ENCODE results near the gene OPN3.

Gene OPN3

GRCh38 chr1:241637604-241638003 lies 2.6 kb downstream of the OPN3 start:
- Mint-ChIP-seq H3K4me3 (peak overlapping the region; percentile 82), H3K9me3 (no peaks in the 10 kb centered on the region), H3K27me3 (no peaks in the 10 kb centered on the region), H3K4me1 (peaks cover 51% of the 10 kb centered on the region), H3K36me3 (peaks cover 13% of the 10 kb centered on the region), H3K27ac (no peak overlapping the region)

- H3K4me3 Mint-ChIP-seq, result peak overlapping the region; percentile 82
- H3K27me3 Mint-ChIP-seq, result no peaks in the 10 kb centered on the region
- H3K27ac Mint-ChIP-seq, result no peak overlapping the region
- peaks cover 13% of the 10 kb centered on the region for H3K36me3 Mint-ChIP-seq
- peaks cover 55% of the 10 kb centered on the region for H3K4me1 Mint-ChIP-seq
- no peaks in the 10 kb centered on the region for H3K9me3 Mint-ChIP-seq
These were observed 3.1 kb downstream of the OPN3 start for GRCh38 chr1:241637046-241637590.

- H3K27ac Mint-ChIP-seq, result no peak overlapping the region
- H3K4me3 Mint-ChIP-seq, result peak overlapping the region; percentile 52
- H3K36me3 Mint-ChIP-seq, result peaks cover 13% of the 10 kb centered on the region
- H3K27me3 Mint-ChIP-seq, result no peaks in the 10 kb centered on the region
- H3K4me1 Mint-ChIP-seq, result peaks cover 62% of the 10 kb centered on the region
- H3K9me3 Mint-ChIP-seq, result no peaks in the 10 kb centered on the region
These were observed 3.9 kb downstream of the OPN3 start for GRCh38 chr1:241636291-241636690.

GRCh38 chr1:241635556-241636152 lies 4.5 kb downstream of the OPN3 start:
- no peak overlapping the region for H3K4me3 Mint-ChIP-seq
- no peak overlapping the region for H3K27ac Mint-ChIP-seq
- peaks cover 13% of the 10 kb centered on the region for H3K36me3 Mint-ChIP-seq

GRCh38 chr1:241632987-241633386 lies 7.2 kb downstream of the OPN3 start:
- Mint-ChIP-seq H3K36me3 (peaks cover 13% of the 10 kb centered on the region), H3K4me3 (no peak overlapping the region), H3K27me3 (no peaks in the 10 kb centered on the region), H3K9me3 (no peaks in the 10 kb centered on the region), H3K27ac (no peak overlapping the region), H3K4me1 (peaks cover 63% of the 10 kb centered on the region)

More at GRCh38 chr1:241635556-241636152, 4.5 kb downstream of the OPN3 start:
- peaks cover 58% of the 10 kb centered on the region for H3K4me1 Mint-ChIP-seq
- H3K27me3 Mint-ChIP-seq, result no peaks in the 10 kb centered on the region
- H3K9me3 Mint-ChIP-seq, result no peaks in the 10 kb centered on the region

GRCh38 chr1:241631674-241632073 lies 8.5 kb downstream of the OPN3 start:
- Mint-ChIP-seq H3K27ac (no peak overlapping the region), H3K4me3 (peak overlapping the region; percentile 53), H3K27me3 (no peaks in the 10 kb centered on the region), H3K36me3 (peaks cover 13% of the 10 kb centered on the region), H3K4me1 (peaks cover 59% of the 10 kb centered on the region), H3K9me3 (no peaks in the 10 kb centered on the region)

GRCh38 chr1:241630899-241631298 lies 9.3 kb downstream of the OPN3 start:
- H3K27me3 Mint-ChIP-seq, result no peaks in the 10 kb centered on the region
- no peak overlapping the region for H3K4me3 Mint-ChIP-seq
- H3K9me3 Mint-ChIP-seq, result no peaks in the 10 kb centered on the region
- no peak overlapping the region for H3K27ac Mint-ChIP-seq
- H3K36me3 Mint-ChIP-seq, result peaks cover 13% of the 10 kb centered on the region
- H3K4me1 Mint-ChIP-seq, result peaks cover 51% of the 10 kb centered on the region

GRCh38 chr1:241630476-241630875 lies 9.7 kb downstream of the OPN3 start:
- Mint-ChIP-seq H3K36me3 (peaks cover 11% of the 10 kb centered on the region), H3K27me3 (no peaks in the 10 kb centered on the region), H3K9me3 (no peaks in the 10 kb centered on the region), H3K27ac (no peak overlapping the region), H3K4me1 (peaks cover 47% of the 10 kb centered on the region), H3K4me3 (no peak overlapping the region)

- H3K27ac Mint-ChIP-seq, result peak overlapping the region; percentile 41
- no peaks in the 10 kb centered on the region for H3K27me3 Mint-ChIP-seq
- H3K9me3 Mint-ChIP-seq, result no peaks in the 10 kb centered on the region
- H3K4me1 Mint-ChIP-seq, result peaks cover 42% of the 10 kb centered on the region
- no peak overlapping the region for H3K4me3 Mint-ChIP-seq
- peaks cover 6% of the 10 kb centered on the region for H3K36me3 Mint-ChIP-seq
These were observed 10.2 kb downstream of the OPN3 start for GRCh38 chr1:241630005-241630404.

- H3K9me3 Mint-ChIP-seq, result no peaks in the 10 kb centered on the region
- no peaks in the 10 kb centered on the region for H3K27me3 Mint-ChIP-seq
- H3K4me1 Mint-ChIP-seq, result peaks cover 39% of the 10 kb centered on the region
- H3K4me3 Mint-ChIP-seq, result peak overlapping the region; percentile 64
- H3K27ac Mint-ChIP-seq, result peak overlapping the region; percentile 95
- H3K36me3 Mint-ChIP-seq, result no peaks in the 10 kb centered on the region
These were observed 12.5 kb downstream of the OPN3 start for GRCh38 chr1:241627453-241628259.

- no peaks in the 10 kb centered on the region for H3K27me3 Mint-ChIP-seq
- no peak overlapping the region for H3K4me3 Mint-ChIP-seq
- no peak overlapping the region for H3K27ac Mint-ChIP-seq
- no peaks in the 10 kb centered on the region for H3K9me3 Mint-ChIP-seq
- peaks cover 25% of the 10 kb centered on the region for H3K4me1 Mint-ChIP-seq
- H3K36me3 Mint-ChIP-seq, result no peaks in the 10 kb centered on the region
These were observed 15.2 kb downstream of the OPN3 start for GRCh38 chr1:241624935-241625334.

GRCh38 chr1:241622669-241623068 lies 17.5 kb downstream of the OPN3 start:
- peaks cover 6% of the 10 kb centered on the region for H3K4me1 Mint-ChIP-seq
- no peak overlapping the region for H3K4me3 Mint-ChIP-seq
- H3K9me3 Mint-ChIP-seq, result no peaks in the 10 kb centered on the region
- no peaks in the 10 kb centered on the region for H3K36me3 Mint-ChIP-seq
- H3K27me3 Mint-ChIP-seq, result no peaks in the 10 kb centered on the region
- no peak overlapping the region for H3K27ac Mint-ChIP-seq

- no peaks in the 10 kb centered on the region for H3K27me3 Mint-ChIP-seq
- H3K9me3 Mint-ChIP-seq, result no peaks in the 10 kb centered on the region
- no peak overlapping the region for H3K27ac Mint-ChIP-seq
- H3K36me3 Mint-ChIP-seq, result no peaks in the 10 kb centered on the region
- no peak overlapping the region for H3K4me3 Mint-ChIP-seq
- no peaks in the 10 kb centered on the region for H3K4me1 Mint-ChIP-seq
These were observed 22.7 kb downstream of the OPN3 start for GRCh38 chr1:241617426-241617825.

GRCh38 chr1:241615043-241615974 lies 24.9 kb downstream of the OPN3 start:
- Mint-ChIP-seq H3K9me3 (no peaks in the 10 kb centered on the region), H3K36me3 (no peaks in the 10 kb centered on the region), H3K27me3 (no peaks in the 10 kb centered on the region), H3K4me1 (no peaks in the 10 kb centered on the region), H3K27ac (no peak overlapping the region), H3K4me3 (no peak overlapping the region)

- Mint-ChIP-seq H3K36me3 (no peaks in the 10 kb centered on the region), H3K9me3 (no peaks in the 10 kb centered on the region), H3K4me1 (no peaks in the 10 kb centered on the region), H3K4me3 (no peak overlapping the region), H3K27ac (no peak overlapping the region), H3K27me3 (no peaks in the 10 kb centered on the region)
These were observed 25.6 kb downstream of the OPN3 start for GRCh38 chr1:241614572-241614971.

Measured in activated naive CD4-positive, alpha-beta T cell treated with anti-CD3 and anti-CD28 coated beads, Interleukin-2, amount 50 U/mL, for 24 hours (primary cell).